Ovary (tissue), 3 donors: ENCODE results near the gene APBB2.

Source experiments
- POLR2A ChIP-seq: fragments of 450-650 bp; IDR thresholded peaks from one replicate; pipeline ENCODE4 v1.6.1; 2017; ENCODE audit warnings: antibody characterized with exemption, mild to moderate bottlenecking, moderate library complexity
- TF ChIP-seq, protein P1 (sequence below), 3 donors: fragments of 450-650 bp in 2 of 3; fragments of 200-600 bp in 1 of 3; IDR thresholded peaks; one replicate each; pipeline versions ENCODE4 v1.5.1 to v1.8.0; 2016 to 2022; ENCODE audit warnings: antibody characterized with exemption in 3 of 3, mild to moderate bottlenecking in 1 of 3
- donor health status: DM: no; HTN: no; CAD: no.

DNA sequence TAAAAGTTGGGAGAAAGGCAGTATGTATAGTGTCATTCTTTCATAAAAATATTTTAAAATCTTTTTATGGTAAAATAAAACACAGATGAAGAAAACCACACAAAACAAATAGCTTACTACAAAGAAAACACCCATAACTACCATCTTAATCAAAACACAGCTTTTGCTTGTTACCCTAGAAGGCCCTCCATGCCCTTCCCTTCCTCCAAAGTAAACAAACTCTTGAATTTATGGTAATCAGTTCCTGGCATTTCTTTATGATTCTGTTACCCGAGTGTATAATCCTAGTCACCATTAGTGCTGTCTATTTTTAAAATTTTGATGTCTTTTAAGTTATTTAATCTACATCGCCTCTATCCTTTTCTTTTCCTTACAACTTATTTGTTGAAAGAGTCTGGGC is 170.9 kb downstream of the APBB2 start:
- TF ChIP-seq, protein P1, sequence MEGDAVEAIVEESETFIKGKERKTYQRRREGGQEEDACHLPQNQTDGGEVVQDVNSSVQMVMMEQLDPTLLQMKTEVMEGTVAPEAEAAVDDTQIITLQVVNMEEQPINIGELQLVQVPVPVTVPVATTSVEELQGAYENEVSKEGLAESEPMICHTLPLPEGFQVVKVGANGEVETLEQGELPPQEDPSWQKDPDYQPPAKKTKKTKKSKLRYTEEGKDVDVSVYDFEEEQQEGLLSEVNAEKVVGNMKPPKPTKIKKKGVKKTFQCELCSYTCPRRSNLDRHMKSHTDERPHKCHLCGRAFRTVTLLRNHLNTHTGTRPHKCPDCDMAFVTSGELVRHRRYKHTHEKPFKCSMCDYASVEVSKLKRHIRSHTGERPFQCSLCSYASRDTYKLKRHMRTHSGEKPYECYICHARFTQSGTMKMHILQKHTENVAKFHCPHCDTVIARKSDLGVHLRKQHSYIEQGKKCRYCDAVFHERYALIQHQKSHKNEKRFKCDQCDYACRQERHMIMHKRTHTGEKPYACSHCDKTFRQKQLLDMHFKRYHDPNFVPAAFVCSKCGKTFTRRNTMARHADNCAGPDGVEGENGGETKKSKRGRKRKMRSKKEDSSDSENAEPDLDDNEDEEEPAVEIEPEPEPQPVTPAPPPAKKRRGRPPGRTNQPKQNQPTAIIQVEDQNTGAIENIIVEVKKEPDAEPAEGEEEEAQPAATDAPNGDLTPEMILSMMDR (IDR thresholded peaks at IDR 0.05) = no peak
- TF ChIP-seq POLR2A = no peak
